Ecto neural progenitor cell (in vitro differentiated cells): ENCODE results near the gene LGALS1.
A peak's percentile ranks its signal among the peaks of the same experiment; 100 is the strongest.
"Not testable (repeated sequence)": the region's sequence is repeated elsewhere in the genome, so short reads cannot be mapped to it uniquely, and the experiment has no call there.

Source experiments
- DNase-seq: peaks from one replicate; pipeline ENCODE4 v3.0.0-alpha.2; 2018; ENCODE audit warnings: low spot score

Gene LGALS1

DNA sequence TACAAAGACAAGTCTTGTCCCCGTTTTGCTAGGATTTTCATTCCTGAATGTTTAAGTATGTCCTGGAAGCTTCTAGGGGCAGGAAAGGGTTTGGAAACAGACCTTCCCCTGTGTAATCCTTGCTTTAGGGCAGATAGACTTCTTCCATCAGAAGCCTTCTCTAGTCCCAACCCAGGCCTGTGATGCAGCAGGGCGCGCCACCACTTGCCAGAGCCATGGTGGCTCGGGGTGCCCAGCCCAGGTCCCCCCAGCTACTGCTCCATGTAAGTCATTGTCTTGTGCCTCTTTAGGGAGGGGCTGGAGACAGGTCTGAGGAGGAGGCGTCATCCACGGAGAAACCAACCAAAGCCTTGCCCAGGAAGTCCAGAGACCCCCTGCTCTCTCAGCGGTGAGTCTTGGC, 15.0 kb downstream of the LGALS1 start:
- DNase-seq = no peak

DNA sequence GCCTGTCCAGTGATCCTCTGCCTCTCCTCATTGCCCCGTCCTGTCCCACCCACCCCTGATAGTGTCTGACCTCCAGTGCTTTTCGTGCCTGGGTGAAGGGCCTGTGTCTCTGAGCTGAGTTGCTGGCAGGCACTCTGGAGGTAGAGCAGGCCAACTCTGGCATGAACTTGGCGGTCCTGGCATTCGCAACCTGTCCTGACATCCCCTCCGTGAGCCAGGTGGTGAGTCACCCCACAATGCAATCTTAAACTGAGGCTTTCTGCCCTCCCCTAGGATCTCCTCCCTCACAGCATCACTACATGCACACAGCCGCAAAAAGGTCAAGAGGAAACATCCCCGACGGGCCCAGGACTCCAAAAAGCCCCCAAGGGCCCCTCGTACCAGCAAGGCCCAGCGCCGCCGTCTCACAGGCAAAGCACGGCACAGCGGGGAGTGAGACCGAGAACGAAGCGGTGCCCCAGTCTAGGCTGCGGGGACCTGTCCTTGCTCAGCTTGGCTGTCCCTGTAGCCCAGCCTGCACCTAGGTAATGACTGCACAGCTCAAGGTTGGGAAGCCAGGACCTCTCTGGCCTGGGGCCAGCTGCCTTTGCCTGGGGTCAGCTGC, 15.6 kb downstream of the LGALS1 start:
- no peak for DNase-seq

DNA sequence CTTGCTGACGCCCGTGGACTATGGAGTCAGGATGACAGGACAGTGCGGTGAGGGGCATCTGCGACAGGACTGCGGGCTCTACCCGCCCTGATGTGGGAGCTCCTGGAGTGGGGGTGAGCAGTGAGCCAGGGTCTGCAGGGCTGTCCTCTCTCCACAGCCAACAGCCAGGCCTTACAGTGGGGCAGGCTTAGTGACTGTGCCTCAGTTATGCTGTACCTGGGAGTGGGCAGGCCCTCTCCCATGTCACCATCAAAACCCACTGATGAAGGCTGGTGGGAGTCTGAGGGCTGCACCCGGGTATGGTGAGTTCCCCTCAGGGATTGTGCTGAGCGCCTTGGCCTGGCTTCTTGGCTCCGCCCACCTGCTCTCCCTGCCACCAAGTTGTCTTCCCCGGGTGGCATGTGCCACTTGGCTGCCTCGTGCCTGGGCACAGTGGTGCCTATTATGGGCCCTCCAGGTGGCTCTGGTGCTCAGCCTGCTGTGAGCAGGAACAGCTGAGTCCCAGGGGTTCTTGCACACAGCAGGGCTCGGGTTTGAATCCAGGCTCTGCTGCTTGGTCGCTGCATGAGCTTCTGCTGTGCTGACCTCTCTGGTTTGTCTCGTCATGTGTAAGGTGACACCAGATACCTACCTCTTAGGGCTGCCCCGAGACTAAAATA, 17.3 kb downstream of the LGALS1 start:
- DNase-seq = no peak

DNA sequence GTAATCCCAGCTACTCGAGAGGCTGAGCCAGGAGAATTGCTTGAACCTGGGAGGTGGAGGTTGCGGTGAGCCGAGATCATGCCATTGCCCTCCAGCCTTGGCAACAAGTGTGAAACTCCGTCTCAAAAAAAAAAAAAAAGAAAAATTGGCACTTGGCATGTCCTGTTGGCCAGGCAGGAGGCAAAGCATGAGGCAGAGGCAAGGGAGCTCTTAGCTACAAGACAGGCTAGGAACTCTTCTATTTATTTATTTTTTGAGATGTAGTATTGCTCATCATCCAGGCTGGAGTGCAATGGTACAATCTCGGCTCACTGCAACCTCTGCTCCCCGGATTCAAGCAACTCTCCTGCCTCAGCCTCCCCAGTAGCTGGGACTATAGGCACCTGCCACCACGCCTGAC, 18.7 kb downstream of the LGALS1 start:
- not testable (repeated sequence) for DNase-seq

DNA sequence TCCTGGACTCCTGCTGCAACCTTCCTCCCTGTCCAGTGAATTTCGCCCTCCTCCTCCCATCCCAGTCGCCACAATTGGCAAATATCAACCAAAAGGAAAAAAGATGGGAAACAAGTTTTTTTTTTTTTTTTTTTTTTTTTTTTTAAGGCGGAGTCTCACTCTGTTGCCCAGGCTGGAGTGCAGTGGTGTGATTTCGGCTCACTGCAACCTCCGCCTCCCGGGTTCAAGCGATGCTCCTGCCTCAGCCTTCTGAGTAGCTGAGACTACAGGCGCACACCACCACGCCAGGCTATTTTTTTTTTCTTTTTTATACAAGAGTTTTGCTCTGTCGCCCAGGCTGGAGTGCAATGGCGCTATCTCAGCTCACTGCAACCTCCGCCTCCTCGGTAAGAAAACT, 20.8 kb downstream of the LGALS1 start:
- DNase-seq = not testable (repeated sequence)

DNA sequence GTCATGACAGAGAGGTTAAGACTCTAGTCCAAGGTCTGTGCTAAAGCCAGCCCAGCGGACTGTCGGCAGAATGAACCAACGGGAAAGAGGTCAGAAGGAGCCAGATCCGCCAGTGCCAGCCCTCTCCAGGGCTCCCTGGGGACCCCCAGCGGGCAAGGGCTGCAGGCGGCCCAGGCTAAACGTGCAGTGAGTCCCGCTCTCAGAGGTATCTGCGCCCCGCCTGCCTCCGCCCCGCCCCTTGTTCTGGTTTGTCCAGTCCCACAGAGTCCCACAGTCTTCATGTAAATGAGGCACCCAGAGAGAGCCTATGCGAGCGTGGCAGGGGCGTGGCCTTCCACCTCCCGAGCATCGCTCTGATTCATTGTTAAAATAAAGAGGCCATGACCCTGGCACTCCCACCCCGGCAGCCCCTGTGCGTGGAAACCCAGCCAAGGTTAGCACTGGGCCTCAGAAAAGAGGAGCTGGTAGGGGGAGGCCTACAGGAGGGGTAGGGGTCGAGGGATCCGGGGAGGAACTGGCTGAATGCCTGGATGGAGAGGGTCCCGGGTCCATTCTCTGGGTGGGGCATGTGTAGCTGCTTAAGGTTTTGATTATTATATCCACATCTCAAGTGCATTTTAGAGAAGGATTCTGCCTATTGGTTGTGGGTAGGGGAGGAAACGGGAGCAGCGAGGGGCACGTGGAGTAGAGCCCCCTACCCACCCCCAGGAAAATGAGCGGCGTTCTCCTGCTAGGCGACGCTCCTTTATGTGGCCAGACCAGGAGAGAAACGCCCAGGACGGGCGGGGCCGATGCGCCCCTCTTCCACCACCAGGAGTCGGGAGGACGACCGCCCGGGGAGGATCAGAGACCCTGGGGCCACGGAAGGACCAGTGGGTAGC, 21.5 kb downstream of the LGALS1 start, which contains the start of gene TRIOBP:
TSS of gene TRIOBP (plus strand) at position 392 of the 881 bp plus-strand sequence. CDS start 4,318 bp downstream, outside the sequence.
- DNase-seq = peak; percentile 98

DNA sequence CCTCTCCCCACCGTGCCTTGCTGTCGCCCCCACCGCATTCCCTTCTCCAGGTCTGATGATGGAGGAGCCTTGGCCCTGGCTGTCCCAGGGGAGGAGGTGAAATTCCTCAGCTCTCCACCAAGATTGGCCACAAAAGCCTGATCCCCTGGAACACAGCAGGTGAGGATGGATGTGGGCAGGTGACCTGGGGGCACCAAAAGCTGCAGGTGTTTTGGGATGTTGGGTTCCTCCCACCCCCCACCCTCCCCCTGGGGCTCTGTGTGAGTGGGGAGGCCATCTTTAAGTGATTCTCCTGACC, 22.1 kb downstream of the LGALS1 start:
- DNase-seq = no peak

DNA sequence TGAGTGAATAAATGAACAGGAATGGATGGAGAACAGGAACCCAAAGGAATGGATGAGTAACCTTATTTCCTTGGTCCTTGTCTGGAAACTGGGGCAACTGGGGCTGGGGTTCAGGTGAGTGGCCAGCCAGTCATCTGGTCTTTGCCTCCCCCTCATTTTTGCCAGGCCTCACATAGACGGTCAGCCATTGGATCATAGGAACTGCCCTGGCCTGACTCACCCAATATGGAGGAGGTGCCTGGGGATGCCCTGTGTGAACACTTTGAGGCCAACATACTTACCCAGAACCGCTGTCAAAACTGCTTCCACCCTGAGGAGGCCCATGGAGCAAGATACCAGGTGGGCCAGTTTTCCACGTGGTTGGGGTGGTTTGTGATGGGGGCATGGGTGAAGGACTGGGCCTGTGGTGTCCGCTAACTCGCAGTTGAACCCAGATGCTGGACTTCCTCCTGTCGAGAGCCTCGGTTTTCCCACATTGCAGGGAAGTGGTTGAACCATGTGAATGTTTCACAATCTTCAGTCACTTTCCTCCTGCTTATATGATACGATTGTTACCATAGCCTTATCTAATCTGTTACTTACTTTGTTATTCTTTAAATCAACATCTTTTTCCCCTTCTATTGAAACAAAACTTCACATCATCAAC, 25.8 kb downstream of the LGALS1 start:
- no peak for DNase-seq

DNA sequence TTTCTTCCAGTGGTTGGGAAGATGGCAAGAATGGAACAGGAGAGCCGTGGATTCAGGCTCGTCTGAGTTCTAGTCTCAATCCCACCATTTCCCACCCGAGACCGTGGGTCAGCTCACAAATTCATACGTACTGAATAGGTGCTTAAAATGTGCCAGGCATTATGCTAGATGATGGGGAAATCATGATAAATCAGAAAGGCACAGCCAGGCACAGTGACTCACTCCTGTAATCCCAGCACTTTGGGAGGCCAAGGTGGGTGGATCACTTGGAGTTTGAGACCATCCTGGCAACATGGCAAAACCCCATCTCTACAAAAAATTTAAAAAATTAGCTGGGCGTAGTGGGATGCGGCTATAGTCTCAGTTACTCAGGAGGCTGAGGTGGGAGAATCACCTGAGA, 28.5 kb downstream of the LGALS1 start:
- no peak for DNase-seq

DNA sequence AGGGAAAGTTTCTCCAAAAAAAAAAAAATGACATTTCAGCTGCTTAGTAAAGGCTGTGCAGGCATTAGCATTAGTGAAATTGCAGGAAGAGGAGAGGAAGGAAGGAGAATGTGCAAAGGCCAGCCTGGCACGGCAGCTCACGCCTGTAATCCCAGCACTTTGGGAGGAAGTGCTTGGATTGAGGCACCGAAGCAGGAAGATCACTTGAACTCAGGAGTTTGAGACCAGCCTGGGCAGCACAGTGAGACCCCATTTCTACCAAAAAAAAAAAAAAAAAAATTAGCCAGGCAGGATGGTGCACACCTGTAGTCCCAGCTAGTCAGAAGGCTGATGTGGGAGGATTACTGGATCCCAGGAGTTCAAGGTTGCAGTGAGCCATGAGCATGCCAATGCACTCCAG, 29.2 kb downstream of the LGALS1 start:
- DNase-seq = no peak

DNA sequence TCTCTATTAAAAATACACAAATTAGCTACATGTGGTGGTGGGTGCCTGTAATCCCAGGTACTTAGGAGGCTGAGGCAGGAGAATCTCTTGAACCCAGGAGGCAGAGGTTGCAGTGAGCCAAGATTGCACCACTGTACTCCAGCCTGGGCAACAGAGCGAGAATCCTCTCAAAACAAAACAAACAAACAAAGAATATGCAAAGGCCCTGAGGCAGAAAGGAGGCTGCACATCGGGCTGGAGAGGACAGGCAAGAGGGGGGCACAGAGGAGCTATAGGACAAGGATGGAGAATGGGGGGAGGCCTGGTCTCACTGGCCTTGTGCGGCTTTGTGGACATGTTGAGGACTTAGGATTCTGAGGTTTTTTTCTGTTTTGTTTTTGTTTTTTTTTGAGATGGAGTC, 29.8 kb downstream of the LGALS1 start:
- no peak for DNase-seq

DNA sequence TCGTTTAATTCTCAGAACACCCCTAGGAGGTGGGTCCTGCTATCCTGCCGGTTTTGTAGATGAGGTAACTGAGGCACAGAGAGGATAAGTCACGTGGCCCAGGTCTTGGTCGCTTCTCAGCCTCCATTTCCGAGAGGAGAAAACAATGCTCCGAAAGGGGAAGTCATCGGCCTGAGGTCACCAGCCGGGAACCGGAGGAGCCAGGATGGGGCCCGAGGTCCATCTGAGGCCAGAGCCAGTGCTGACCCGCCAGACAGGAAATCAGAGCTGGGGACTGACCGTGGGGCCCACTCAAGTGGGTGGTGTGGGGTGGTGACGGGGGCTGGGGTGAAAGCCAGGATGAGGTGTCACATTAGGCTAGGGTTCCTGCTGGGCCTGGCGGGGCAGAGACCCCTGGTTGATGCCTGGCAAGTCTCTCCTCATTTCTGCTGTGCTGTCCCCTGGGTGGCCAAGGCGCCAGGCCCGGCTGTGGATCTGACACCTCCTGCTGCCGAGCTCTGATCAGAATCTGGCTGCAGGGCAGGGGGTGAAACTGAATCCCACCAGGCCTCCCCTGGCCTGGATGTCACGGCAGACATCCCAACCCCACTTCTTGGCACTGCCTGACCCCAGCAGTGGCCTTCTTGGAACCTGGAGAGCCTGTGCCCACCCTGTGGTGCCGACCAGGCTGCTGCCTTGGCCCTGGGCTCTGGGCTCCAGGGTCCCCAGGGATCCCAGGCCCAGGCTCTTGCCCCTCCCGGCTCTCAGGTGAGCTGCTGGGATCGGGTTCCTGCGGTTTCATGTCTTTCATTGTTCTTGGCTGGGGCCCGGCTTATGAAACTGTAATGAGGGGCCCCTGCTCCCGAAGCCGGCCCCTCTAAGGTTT, 33.4 kb downstream of the LGALS1 start:
- DNase-seq = no peak

DNA sequence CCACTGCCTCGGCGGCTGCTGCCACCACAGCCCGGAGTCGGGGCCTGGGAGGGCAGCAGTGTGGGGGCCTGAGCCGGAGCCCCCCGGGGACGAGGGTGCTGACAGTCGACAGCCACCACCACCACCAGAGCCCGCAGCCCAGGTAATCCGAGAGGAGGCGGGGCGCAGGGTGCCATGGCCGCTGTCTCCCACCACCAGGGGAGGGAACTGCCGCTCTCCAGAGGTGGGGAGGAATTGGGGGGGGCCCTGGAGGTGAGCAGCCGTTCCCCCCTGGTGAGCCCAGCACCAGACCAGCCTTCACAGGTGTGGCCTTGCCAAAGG, 34.0 kb downstream of the LGALS1 start:
- DNase-seq = no peak

DNA sequence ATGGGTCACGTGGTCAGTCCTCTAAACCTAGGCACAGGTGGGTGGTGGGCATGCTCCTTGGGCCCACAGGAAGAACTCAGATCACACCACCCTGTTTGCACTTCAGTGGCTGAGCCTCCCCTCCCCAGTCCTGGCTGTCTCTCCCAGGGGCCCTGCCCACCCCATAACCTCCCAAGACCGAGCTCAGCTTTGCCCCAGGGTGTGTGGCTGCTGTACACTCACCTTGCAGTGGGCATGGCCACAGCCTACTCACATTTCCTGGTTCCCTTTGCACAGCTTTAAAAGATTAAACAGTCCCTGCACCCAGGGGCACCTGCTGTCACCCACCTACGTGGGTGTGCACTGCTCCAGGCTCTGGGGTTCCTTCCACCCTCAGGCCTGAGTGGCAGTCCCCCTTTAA, 35.2 kb downstream of the LGALS1 start:
- DNase-seq = no peak

DNA sequence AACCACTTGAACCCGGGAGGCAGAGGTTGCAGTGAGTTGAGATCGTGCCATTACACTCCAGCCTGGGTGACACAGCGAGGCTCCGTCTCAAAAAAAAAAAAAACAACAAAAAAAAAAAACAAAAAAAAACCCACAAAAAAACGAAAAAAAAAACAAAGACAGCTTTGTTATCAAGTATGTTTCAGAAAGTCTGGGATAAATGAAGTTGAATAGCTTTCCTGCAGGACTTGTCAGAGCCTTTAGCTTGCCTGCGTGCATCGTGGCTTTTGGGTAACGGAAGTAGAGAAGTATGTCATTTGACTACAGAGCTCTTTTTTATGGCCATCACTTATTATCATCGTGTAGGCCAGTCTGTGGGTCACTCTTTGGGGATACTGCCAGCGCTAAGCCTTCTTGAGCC, 36.1 kb downstream of the LGALS1 start:
- no peak for DNase-seq

DNA sequence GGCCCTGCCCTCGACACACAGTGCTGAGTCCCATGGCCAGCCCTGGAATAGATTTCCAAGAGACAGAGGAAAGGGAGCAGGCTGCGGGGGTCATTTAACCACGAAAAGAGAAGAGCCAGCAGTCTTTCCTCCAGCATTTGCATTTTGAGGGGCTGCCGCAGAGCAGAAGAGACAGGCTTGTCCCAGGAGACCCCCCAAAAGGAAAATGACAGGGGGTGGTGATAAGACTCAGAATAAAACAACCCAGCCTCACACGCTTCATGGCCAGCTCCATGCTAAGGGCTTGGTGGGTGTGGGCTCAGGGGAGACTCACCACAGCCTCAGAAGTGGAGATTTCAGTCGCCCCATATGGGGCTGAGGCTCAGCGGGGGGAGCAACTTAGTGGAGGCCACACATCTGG, 38.3 kb downstream of the LGALS1 start:
- DNase-seq = no peak

DNA sequence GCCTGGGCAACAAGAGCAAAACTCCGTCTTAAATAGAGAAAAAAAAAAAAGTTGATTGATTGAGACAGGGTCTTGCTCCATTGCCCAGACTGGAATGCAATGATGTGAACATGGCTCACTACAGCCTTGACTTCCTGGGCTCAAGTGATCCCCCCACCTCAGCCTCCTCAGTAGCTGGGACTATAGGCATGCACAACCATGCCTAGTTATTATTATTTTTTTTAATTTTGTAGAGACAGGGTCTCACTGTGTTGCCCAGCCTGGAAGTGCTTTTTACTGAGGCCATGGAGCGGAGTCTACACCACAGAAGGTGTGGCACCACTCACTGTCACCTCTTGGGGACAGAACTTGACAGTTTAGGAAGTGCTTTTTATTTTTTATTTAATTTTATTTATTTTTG, 39.2 kb downstream of the LGALS1 start:
- DNase-seq = no peak

DNA sequence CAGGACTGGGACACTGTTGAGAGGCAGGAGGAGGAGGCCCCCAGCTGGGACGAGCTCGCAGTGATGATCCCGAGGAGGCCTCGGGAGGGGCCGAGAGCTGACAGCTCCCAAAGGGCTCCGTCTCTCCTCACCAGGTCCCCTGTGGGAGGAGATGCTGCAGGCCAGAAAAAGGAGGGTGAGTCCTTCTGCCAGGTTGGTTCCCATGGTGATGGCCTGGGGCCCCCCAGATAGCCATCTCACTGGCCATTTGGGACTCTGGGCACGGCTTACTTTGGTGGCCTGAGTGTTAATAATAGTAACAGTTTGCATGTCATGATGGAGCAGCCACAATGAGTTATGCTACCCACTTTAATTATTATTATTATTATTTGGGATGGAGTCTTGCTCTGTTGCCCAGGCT, 40.3 kb downstream of the LGALS1 start:
- no peak for DNase-seq

DNA sequence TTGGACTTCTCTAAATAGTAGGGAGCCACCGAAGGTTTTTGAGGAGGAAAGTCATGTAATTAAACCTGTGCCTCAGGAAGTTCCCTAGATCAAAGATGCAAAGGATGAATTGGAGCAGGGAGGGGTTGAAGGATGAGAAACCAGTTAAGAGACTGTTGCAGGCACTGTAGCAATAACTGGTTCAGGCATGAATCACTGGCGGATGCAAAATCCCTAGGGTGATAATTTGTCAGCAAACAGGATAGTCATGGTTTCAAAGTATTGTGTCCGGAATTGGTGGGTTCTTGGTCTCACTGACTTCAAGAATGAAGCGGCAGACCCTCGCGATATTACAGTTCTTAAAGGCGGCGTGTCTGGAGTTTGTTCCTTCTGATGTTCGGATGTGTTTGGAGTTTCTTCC, 41.3 kb downstream of the LGALS1 start:
- no peak for DNase-seq

DNA sequence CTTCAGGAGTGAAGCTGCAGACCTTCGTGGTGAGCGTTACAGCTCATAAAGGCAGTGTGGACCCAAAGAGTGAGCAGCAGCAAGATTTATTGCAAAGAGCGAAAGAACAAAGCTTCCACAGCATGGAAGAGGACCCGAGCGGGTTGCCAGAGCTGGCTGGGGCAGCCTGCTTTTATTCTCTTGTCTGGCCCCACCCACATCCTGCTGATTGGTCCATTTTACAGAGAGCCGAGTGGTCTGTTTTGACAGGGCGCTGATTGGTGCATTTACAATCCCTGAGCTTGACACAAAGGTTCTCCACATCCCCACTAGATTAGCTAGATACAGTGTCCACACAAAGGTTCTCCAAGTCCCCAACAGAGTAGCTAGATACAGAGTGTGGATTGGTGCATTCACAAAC, 41.8 kb downstream of the LGALS1 start:
- not testable (repeated sequence) for DNase-seq

DNA sequence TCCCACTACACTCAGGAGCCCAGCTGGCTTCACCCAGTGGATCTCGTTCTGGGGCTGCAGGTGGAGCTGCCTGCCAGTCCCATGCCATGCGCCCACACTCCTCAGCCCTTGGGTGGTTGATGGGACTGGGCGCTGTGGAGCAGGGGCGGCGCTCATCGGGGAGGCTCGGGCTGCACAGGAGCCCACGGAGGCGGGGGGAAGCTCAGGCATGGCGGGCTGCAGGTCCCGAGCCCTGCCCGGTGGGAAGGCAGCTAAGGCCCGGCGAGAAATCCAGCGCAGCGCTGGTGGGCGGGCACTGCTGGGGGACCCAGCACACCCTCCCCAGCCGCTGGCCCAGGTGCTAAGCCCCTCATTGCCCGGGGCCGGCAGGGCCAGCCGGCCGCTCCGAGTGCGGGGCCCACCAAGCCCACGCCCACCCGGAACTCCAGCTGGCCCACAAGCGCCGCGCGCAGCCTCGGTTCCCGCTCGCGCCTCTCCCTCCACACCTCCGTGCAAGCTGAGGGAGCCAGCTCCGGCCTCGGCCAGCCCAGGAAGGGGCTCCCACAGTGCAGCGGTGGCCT, 42.4 kb downstream of the LGALS1 start:
- not testable (repeated sequence) for DNase-seq
